ENCODE measurements around the gene CLMP. TPM values are rescaled to one million over a fixed set of nuclear protein-coding genes. Genes with fewer than 3 reads are reported as not detected.
A peak's percentile ranks its signal among the peaks of the same experiment; 100 is the strongest.

CLMP gene
- polyA plus RNA-seq, 3 donors = 0.33 TPM; not detected in 2

GRCh38 chr11:123168241-123168640, 26.8 kb downstream of the CLMP start:
- H3K27ac ChIP-seq (ENCODE audit: low read depth in 1 of 2, low read length in 2 of 2) = no peak overlapping the region
- H3K79me2 ChIP-seq (ENCODE audit: insufficient read depth, low read length) = no peaks in the 10 kb centered on the region
- no peak overlapping the region for H3K4me2 ChIP-seq (replicated peaks; ENCODE audit: extremely low read depth, low read length, poor library complexity, severe bottlenecking)
- Mint-ChIP-seq H3K36me3 (no peaks in the 10 kb centered on the region), H3K4me1 (no peaks in the 10 kb centered on the region), H3K9me3 (no peaks in the 10 kb centered on the region), H3K4me3 (no peak overlapping the region), H3K27me3 (ENCODE audit: low read depth in 3 of 3) (peaks cover 0 to 5% (median 4%) of the 10 kb centered on the region in 3 donors), H3K27ac (no peak overlapping the region)
- WGBS (ENCODE audit: insufficient coverage) = 94% methylated on average over 4 of the region's 5 CpGs
- H3K9ac ChIP-seq (ENCODE audit: insufficient read depth, low read length, poor library complexity, severe bottlenecking) = no peak overlapping the region
- no peaks in the 10 kb centered on the region for H3K4me1 ChIP-seq (ENCODE audit: control insufficient read depth in 1 of 2, insufficient read depth in 2 of 2, low read length in 2 of 2)
- H3K4me3 ChIP-seq (replicated peaks in 1 of 3; ENCODE audit: low read depth in 2 of 3, low read length in 3 of 3) = no peak overlapping the region
- no peak for TF ChIP-seq CTCF (IDR thresholded peaks at IDR 0.05)
- intact Hi-C loops (cut with micrococcal nuclease) = no loop called here
- no peaks in the 10 kb centered on the region for H3K9me3 ChIP-seq (replicated peaks in 1 of 2; ENCODE audit: control insufficient read depth in 1 of 2, insufficient read depth in 1 of 2, low read length in 2 of 2)
- H3K36me3 ChIP-seq (replicated peaks in 1 of 2; ENCODE audit: control insufficient read depth in 1 of 2, insufficient read depth in 2 of 2, low read length in 2 of 2) = no peaks in the 10 kb centered on the region
- no peaks in the 10 kb centered on the region for H3K27me3 ChIP-seq (ENCODE audit: control insufficient read depth in 2 of 2, insufficient read depth in 2 of 2, low read length in 2 of 2)
- DNase-seq = no peak
- no peaks in the 10 kb centered on the region for H4K20me1 ChIP-seq (ENCODE audit: insufficient read depth, low read length)
- H2AFZ ChIP-seq (ENCODE audit: insufficient read depth, low read depth, low read length, poor library complexity, severe bottlenecking) = no peak overlapping the region

DNA sequence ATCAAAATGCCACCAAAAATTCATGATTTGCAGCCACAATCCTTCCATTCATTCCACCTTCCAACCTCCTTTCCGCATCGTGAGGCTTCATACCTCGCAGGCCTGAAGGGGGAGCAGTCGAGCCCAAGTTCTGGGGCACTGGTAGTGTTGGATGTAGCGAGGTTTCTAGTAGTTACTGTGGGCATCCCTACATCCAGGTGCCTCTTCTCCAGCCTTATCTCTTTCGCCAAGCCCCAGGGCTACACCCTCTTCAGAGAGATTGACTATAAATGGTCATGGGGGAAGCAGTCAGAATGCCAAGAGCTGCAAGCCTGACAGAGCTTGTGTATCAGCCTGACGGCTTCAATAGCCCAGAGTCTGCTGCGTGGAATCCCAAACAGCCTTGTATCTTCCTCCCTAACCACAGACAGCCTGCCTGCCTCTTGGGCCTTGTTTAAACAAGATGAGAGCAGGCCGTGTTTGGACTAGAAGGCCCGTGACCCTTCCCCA, 28.9 kb downstream of the CLMP start:
- H3K9ac ChIP-seq (ENCODE audit: insufficient read depth, low read length, poor library complexity, severe bottlenecking) = no peak overlapping the region
- no peaks in the 10 kb centered on the region for H3K4me1 Mint-ChIP-seq
- H3K4me3 Mint-ChIP-seq = no peak overlapping the region
- H3K27ac ChIP-seq (ENCODE audit: low read depth in 1 of 2, low read length in 2 of 2) = no peak overlapping the region
- H3K27me3 Mint-ChIP-seq (ENCODE audit: low read depth in 3 of 3) = peaks cover 0 to 4% (median 4%) of the 10 kb centered on the region in 3 donors
- no peak overlapping the region for H3K4me3 ChIP-seq (replicated peaks in 1 of 3; ENCODE audit: low read depth in 2 of 3, low read length in 3 of 3)
- intact Hi-C loops (cut with micrococcal nuclease) = no loop called here
- H3K9me3 ChIP-seq (replicated peaks in 1 of 2; ENCODE audit: control insufficient read depth in 1 of 2, insufficient read depth in 1 of 2, low read length in 2 of 2) = no peaks in the 10 kb centered on the region
- H3K4me2 ChIP-seq (replicated peaks; ENCODE audit: extremely low read depth, low read length, poor library complexity, severe bottlenecking) = no peak overlapping the region
- H3K27me3 ChIP-seq (ENCODE audit: control insufficient read depth in 2 of 2, insufficient read depth in 2 of 2, low read length in 2 of 2) = no peaks in the 10 kb centered on the region
- H2AFZ ChIP-seq (ENCODE audit: insufficient read depth, low read depth, low read length, poor library complexity, severe bottlenecking) = no peak overlapping the region
- no peaks in the 10 kb centered on the region for H3K4me1 ChIP-seq (ENCODE audit: control insufficient read depth in 1 of 2, insufficient read depth in 2 of 2, low read length in 2 of 2)
- no peaks in the 10 kb centered on the region for H3K36me3 Mint-ChIP-seq
- H4K20me1 ChIP-seq (ENCODE audit: insufficient read depth, low read length) = no peaks in the 10 kb centered on the region
- DNase-seq = no peak
- H3K36me3 ChIP-seq (replicated peaks in 1 of 2; ENCODE audit: control insufficient read depth in 1 of 2, insufficient read depth in 2 of 2, low read length in 2 of 2) = no peaks in the 10 kb centered on the region
- 80% methylated on average over 2 of the region's 10 CpGs for WGBS (ENCODE audit: insufficient coverage)
- H3K27ac Mint-ChIP-seq = no peak overlapping the region
- H3K9me3 Mint-ChIP-seq = no peaks in the 10 kb centered on the region
- no peaks in the 10 kb centered on the region for H3K79me2 ChIP-seq (ENCODE audit: insufficient read depth, low read length)
- TF ChIP-seq CTCF (IDR thresholded peaks at IDR 0.05) = peak; percentile 61
